IMR-90 (cell line): ENCODE data around the gene NUDT1.

Experiments used
- BHLHE40 ChIP-seq: fragments of 150-350 bp; IDR thresholded peaks from 2 replicates; pipeline ENCODE4 v1.6.1; 2016; ENCODE audit warnings: mild to moderate bottlenecking, low read depth, low read length
- CEBPB ChIP-seq: IDR thresholded peaks from 2 replicates; pipeline ENCODE4 v1.6.1; 2012; ENCODE audit warnings: low read depth, low read length, improper control_type of control experiment
- CTCF ChIP-seq: conservative IDR thresholded peaks from 2 replicates; pipeline ENCODE4 v1.5.1; 2012; ENCODE audit warnings: mild to moderate bottlenecking, low read depth, low read length, improper control_type of control experiment
- FOS ChIP-seq: fragments of 150-350 bp; IDR thresholded peaks from 2 replicates; pipeline ENCODE4 v1.6.1; 2016; ENCODE audit warnings: low read depth, low read length
- MXI1 ChIP-seq: IDR thresholded peaks from 2 replicates; pipeline ENCODE4 v1.6.1; 2012; ENCODE audit warnings: low read depth, mild to moderate bottlenecking, low read length, moderate library complexity, borderline replicate concordance
- POLR2A ChIP-seq: IDR thresholded peaks from 2 replicates; pipeline ENCODE4 v1.6.1; 2012; ENCODE audit warnings: mild to moderate bottlenecking, low read depth, low read length
- RAD21 ChIP-seq: IDR thresholded peaks from 2 replicates; pipeline ENCODE4 v1.6.1; 2012; ENCODE audit warnings: low read length, improper control_type of control experiment
- RCOR1 ChIP-seq: IDR thresholded peaks from 2 replicates; pipeline ENCODE4 v1.6.1; 2012; ENCODE audit warnings: mild to moderate bottlenecking, low read length, improper control_type of control experiment; ENCODE audit not compliant: insufficient replicate concordance
- RFX5 ChIP-seq: IDR thresholded peaks from 2 replicates; pipeline ENCODE4 v1.8.0; 2012; ENCODE audit warnings: low read depth, mild to moderate bottlenecking, low read length, moderate library complexity
- SMC3 ChIP-seq: fragments of 150-350 bp; IDR thresholded peaks from 2 replicates; pipeline ENCODE4 v1.6.1; 2016; ENCODE audit warnings: low read depth, mild to moderate bottlenecking, antibody characterized with exemption, low read length, moderate library complexity
- USF2 ChIP-seq: fragments of 150-350 bp; IDR thresholded peaks from 2 replicates; pipeline ENCODE4 v1.6.1; 2017; ENCODE audit warnings: mild to moderate bottlenecking, antibody characterized with exemption, low read length, low read depth

- TF ChIP-seq RAD21 (no peak), CTCF (no peak), POLR2A (no peak), CEBPB (no peak), FOS (no peak), RCOR1 (no peak), SMC3 (no peak), BHLHE40 (no peak), RFX5 (no peak), USF2 (no peak), MXI1 (no peak)
These were observed 34.1 kb downstream of the NUDT1 start for GRCh38 chr7:2276107-2276506.
